HT-29 (cell line): ENCODE results near the gene DIPK1C. TPM values are rescaled to one million over a fixed set of nuclear protein-coding genes. Genes with fewer than 3 reads are reported as not detected.
A peak's percentile ranks its signal among the peaks of the same experiment; 100 is the strongest.
"Not testable (repeated sequence)": the region's sequence is repeated elsewhere in the genome, so short reads cannot be mapped to it uniquely, and the experiment has no call there.

Experiments used
- DNase-seq: peaks from one replicate; pipeline ENCODE4 v3.0.0-alpha.2; 2015; ENCODE audit warnings: low spot score
- total RNA-seq: library from RNA; depleted of rRNA; stranded (reverse); fragments of >200 nt; shearing (Covaris generic); gene quantifications from 2 replicates; pipeline ENCODE4 v1.2.3, GENCODE V29; 2014; rRNA removed

The DIPK1C gene
- 0.05 TPM in 1 of 2 replicates, not detected in the other for total RNA-seq

DNA sequence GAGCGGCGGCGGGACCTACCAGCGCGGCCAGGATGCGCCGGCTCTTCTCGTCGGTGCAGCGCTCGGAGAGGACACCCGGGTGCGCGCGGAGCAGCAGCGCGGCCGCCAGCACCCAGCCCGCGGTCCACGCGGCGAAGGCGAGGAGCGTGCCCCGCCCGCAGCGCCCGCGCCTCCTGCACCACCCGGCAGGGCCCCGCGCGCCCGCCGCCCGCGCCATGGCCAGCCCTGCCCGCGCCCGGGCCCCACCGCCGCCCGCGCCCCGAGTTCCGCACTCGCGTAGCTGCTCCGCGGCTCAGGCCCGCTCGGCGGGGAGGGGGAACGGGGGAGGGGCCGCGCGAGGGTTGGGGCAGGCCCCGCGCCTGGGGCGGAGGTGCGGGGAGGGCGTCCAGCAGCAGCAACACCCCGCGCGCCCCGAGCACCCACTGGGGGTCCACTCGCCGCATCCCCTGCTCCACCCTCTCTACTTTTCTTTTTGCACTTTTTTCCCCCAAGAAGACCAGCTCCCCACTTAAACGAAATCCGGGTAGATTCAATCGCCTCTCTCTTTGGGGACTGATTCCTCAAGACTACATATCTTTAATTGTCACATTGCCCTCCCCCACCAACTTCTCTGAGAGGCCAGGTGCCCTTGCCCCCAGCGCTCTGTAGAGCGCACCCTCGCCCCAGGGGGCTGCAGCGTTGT, at the start of gene DIPK1C:
DIPK1C (minus strand) TSS at position 266 of the 682 bp plus-strand sequence; CDS start at position 217, 49 bp downstream.
- no peak for DNase-seq

DNA sequence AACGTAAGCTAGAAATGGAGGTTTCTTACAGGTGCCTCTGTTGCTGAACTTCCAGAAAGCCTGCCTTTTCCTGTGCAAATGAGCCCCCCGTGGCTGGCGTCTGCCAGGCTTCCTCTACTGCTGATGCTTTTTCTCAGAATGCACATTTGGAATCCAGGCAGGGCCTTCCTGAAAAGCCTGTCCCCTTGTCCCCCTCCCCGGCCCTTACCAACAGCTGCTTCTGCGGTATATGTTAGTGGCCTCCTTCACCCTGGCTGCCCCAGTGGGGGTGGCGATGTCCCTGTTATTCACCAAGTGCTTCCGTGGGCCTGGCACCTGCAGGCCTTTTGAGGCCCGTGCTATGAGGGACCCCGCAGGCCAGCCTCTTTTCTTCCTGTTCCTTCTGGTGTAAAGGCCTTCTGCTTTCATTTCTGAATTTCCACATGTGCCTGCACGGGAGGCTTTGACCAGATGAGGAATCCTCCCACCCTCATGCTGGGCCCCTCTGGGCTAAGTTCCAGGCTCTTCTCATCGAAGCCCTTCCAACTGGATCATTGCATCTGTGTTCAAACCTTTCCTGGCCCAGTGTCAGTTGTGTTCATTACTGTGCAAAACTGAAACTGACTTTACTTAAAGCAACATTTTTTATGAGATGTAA, 49.5 kb upstream of the DIPK1C start:
- DNase-seq = no peak

DNA sequence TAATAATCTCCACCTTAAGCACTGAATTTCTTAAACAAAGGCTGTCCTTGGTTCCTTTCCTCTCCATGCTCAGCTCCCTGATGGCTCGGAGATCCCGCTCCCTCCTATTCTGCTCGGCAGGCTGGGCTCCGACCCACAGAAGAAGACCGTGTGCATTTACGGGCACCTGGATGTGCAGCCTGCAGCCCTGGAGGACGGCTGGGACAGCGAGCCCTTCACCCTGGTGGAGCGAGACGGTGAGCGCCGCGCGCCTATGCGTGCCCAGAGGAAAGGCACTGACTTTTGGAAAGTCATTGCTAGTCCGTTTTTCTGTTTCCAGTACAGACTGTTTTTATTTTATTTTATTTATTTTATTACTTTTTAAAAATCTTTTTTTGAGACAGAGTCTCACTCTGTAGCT, 48.7 kb upstream of the DIPK1C start:
- no peak for DNase-seq

DNA sequence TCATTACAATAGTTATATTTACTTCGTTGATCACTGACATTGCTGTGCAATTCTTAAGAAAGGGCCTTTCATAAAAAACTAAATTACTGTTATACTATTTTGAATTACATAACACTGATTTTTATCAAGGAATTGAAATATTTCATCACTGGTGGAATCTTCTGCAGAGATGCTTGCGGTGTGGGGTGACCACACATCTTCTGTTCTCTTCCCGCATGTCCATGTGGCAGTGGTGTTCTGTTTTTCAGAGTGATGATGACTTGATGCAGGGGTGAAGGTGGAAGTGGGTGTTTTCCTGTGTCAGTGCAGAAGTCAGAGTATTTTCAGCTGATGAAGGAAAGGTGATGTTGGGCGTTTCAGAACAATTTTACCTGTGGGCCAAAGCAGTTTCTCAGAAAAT, 46.0 kb upstream of the DIPK1C start:
- no peak for DNase-seq

DNA sequence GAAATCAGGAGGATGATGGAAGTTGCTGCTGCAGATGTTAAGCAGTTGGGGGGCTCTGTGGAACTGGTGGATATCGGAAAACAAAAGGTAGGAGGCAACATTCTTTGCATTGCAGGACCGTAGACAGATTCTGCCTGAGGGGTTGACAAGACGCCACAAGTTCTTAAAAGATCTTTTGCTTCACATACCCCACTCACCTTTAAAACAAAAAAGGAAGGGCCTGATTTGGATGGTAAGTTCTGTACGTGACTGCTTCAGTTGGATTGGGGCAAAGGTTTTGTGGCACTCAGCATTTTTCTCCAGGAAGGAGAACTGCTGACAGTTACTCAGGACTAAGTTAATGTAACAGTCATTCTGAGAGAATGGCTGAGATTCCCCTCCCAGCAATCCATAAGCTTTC, 44.3 kb upstream of the DIPK1C start:
- DNase-seq = no peak

DNA sequence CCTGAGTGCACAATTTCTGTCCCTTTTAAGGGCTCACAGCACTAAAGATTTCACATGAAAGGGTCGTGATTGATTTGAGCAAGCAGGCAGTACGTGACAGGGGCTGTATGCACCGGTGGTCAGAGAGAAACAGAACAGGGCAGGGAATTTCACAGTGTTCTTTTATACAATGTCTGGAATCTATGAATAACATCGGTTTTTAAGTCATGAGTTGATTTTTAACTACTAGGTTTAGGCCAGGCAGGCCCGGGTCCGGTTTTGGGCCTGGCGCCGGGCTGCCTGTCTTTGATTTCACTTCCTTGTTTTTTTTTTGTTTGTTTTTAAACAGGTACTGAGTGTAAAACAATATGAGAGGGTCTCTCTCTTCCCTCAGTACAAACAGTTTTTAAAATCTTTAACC, 43.7 kb upstream of the DIPK1C start:
- DNase-seq = not testable (repeated sequence)

DNA sequence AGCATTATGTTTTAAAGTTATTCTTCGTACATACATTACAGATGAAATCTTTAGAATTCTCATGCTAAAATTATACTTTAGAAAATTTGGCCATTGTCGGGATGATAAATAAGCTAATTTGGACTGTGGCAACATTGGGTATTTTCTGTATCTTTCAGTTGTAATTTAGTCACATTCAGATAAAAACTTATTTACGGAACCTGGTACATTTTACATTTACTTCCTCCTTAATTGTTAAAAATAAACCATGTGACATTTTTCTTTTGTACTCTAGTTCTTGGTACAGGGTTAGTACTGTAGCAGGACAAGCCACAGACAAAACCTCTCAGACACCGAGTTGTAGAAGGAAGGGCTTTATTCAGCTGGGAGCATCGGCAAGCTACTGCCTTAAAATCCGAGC, 43.3 kb upstream of the DIPK1C start:
- DNase-seq = no peak

DNA sequence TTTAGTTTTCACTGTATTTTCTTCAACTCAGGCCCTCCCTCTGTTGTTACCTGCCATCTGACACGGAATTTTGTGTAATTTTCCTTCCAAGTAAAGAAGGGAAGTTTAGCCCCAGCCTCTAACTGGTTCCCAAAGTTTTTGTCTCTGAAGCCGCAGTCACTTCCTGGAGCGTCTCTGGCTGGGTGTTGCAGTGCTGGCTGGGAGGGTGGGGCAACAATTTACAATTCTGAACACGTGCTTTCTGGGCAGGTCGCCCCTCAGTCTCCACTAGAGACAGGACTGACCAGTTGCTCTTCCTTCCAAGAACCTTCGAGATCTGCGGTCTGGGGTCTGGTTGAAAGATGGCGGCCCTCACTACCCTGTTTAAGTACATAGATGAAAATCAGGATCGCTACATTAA, 42.5 kb upstream of the DIPK1C start:
- DNase-seq = peak; percentile 37

DNA sequence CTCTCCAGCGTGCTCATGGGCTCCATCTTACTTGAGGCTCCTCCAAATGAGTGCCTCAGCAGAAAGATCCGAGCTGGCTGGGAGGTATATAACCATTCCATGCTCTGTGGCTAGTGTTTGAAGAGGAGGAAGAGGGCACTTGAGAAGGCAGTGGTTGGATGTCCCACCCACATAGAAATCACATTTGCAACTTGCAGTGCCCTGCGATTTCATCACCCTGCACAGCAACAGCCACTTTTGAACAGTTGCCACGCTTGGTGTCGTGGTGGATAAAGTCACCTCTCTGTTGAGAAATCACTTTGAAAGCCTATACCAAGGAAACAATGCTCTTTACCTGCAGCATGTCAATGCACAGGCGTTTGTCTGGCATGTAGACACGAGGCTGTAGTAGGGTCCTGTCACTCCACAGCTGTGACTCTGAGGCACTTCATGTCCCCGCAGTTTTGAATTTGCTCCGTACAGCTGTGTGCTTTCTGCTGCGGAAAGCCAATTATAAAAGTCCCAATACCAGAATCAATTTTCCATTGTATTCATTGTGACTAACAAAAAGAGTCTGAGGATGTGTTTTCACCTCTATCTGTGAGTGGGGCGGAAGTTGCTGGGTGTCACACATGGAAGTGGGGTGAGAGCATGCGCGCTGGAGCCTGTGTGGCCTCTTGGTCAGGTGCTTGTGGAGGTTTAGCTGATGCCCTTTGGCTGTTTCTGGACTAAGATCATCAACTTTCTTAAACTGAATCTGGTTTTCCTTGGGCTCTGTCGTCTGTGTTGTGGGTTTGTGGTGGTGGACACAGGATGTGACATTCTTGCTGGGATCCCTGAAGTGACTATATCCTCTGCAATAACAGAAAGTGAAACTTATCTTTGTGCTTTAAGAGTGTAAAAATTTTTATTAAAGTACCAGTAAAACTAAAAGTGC, 41.9 kb upstream of the DIPK1C start:
- no peak for DNase-seq

DNA sequence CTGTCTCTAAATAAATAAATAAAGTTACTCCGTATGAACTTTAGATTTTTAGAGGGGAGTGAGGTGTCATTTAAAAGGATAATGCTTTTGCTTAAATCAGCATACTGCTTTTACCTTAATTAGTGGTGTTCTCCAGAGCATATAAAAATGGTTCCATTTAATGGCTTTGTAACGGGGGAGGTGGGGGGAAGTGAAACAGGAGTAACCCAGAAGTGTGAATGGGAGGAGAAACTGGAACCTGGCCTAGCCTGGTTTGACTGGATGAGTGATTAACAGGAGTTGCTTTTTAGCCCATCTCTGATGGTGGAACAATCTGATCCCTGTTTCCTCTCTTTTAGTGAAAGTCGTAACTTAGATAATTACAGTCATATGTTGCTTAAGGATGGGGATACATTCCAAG, 40.7 kb upstream of the DIPK1C start:
- no peak for DNase-seq

DNA sequence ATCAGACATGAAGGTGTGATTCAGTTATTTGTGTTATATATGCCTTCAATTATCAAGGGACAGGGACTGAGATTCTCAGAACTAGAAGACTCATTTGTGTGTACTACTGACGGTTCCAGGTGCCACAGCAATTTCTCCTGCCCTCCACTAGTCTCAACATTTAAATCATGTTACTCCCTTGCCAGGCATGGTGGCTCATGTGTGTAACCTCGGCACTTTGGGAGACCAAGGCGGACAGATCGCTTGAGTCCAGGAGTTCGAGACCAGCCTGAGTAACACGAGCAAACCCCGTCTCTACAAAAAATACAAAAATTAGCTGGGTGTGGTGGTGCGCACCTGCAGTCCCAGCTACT, 40.2 kb upstream of the DIPK1C start:
- DNase-seq = no peak

DNA sequence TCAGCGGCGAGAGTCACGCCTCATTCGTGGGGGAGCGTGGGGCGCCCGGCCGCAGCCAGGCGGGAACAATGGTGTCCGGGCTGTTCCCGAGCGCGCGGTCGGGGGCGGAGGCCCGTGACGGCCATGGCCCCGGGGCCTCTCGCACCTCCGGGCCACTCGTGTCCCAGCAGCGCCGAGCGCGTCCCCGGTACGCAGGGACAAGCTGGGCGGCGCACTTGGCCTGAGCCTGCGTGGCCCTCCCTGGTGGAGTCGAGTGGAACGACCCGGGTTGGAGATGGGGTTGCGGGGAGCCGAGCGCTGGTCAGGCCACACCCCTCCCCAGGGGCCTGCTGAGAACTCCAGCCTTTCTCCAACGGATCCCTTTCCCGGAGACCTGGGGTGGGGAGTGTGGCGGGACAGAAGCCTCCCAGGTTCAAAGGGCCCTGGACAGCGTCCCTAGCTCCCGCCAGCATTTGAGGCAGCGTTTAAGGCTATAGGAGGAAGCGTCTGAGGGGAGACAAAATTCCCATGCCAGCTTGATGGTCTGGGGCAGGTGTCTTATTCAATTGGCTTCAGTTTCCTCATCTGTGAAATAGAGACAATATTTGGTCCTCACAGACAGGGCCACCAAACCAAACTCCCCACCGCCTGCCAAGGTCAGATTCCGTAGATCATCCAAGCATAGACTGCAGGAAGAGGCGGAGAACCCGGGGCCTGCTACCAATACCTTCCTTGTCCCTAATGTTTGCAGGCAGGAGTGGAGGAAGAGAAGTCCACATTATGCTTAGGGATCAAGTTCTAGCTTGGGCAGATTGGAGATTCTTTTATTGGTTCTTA, 39.6 kb upstream of the DIPK1C start:
- DNase-seq = peak; percentile 58

DNA sequence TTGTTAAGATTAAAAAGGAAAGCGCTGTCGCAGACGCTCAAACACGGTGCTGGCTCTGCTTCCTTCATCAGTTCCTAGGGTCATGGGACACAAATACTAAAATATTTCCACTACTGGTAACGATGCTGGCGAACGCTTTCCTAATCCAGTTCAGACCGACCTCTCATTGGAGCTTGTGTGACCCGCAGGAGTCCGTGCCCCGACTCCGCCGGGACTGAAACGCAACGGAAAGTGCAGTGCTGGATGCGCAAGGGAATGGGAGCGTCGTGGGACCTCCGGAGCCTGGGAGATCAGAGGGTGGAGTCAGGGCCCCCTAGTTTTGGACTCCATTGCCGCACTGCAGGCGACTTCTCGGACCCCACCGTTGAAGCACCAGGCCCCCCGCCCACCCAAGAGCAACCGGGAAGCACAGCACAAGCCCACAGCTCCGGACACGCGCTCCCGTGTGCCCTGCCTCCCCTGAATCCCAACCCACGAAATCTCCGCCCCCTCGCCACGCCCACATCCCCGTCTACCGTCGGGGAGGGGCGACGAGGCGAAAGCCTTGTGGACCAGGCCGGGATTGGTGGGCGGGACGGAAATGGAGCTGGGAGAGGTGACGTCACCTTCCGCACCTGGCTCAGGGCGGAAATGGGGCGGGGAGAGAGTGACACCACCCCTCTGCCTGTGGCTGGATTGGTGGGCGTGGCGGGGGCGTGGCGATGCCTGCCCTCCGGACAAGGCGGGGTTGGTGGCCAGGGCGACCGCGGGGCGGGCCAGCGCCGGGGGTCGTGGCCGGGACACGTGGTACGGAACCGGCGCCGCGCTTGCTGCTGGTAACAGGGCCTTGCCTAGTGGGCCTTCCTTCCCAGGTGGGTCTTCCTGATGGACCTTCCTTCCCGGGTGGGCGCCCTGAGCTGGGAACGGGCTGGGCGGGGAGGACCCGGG, 38.7 kb upstream of the DIPK1C start, which contains the start of gene CNDP2:
CNDP2 (plus strand) TSS at position 783 of the 927 bp plus-strand sequence. CDS start 3,611 bp downstream, outside the sequence.
- peak; percentile 97 for DNase-seq

DNA sequence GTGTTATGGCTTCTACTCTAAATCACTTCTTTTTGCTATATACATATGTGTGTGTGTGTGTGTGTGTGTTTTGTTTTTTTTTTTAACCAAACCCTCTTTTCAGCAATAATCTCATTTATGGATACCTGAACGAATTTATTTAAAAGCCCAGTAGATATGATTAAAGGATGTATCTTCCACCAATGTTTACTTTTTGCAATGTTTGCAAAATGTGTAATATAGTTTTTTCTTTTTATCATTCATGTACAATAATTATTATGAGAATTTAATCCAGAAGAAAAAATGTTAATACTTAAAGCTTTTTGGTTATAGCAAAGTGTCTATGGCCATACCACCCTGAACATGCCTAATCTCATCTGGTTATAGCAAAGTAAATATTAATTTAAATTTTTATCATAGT, 37.4 kb upstream of the DIPK1C start:
- no peak for DNase-seq

DNA sequence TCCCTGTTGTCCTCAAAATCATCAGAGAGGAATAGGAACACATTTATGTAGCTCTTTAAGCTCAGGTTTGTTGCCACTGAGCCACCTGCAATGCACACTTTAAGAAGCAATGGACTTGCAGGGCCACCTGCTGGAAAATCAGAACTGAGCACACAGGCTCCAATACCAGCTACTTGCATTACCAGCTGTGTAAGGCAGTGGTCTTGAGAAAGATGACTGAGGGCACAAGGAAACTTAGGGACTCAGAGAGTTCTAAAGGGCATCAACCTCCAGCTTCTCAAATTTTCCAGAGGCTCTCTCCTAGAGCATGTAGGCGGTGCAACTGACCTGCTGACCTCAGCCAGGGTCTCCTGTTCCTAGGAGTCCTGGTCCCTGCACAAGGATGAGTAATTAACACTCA, 36.6 kb upstream of the DIPK1C start:
- peak; percentile 63 for DNase-seq

DNA sequence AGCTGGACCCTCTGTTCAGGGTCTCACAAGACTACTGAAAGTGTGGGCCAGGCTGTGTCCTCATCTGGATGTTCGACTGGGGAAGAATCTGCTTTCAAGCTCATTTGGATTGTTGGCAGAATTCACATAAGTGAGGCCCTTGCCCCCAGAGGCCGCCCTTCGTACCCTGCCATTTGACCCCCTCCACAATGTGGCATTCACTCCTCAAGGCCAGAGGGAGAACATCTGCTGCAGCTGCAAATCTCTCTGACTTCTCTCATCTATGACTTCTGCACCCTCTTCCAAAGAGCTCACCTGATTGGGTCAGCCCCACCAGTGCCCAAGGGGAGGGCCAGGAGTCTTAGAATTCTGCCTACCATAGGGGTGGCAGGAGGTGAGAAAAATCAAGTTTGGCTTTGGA, 35.2 kb upstream of the DIPK1C start:
- no peak for DNase-seq

DNA sequence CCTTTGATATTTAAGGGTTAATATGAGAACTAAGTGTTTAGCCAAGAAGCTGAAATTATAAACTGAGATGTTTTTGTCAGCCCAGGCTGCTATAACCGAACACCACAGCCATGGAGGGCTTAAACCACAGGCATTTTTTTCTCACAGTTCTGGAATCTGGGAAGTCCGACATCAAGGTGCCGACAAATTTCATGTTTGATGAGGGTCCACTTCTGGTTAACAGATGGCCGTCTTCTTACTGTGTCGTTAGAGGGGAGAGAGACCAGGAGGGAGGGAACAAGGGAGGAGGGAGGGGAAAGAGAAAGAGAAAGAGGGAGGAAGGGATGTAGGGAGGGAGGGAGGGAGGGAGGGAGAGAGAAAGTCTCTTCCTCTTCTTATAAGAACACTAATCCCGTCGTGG, 32.6 kb upstream of the DIPK1C start:
- no peak for DNase-seq

DNA sequence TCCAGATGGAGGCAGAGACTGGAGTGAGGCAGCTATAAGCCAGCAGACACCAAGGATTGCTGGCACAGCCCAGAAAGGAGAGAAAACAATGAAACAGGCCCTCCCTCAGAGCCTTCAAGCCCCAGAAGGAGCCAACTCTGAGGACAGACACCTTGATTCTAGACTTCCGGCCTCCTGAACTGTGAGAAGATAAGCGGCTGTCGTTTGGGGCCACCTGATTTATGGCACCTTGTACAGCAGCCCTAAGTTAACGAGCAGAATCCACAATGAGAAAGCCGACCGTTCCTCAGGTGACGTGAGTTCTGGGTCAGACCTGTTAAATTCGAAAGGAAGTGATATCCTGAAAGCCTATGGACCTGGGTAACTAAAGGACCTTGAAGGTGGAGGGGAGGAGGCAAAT, 31.8 kb upstream of the DIPK1C start:
- no peak for DNase-seq

DNA sequence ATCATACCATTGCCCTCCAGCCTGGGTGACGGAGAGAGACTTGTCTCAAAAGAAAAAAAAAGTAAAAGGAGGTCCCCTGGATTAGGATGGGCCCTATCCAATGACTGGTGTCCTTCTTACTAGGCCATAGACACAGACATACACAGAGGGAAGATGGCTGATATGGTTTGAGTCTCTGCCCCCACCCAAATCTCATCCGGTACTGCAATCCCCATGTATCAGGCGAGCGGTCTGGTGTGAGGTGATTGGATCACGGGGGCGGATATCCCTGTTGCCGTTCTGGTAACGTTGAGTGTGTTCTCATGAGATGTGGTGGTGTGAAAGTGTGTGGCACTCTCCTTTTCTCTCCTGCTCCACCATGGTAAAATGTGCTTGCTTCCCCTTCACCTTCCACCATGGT, 31.2 kb upstream of the DIPK1C start:
- DNase-seq = no peak

DNA sequence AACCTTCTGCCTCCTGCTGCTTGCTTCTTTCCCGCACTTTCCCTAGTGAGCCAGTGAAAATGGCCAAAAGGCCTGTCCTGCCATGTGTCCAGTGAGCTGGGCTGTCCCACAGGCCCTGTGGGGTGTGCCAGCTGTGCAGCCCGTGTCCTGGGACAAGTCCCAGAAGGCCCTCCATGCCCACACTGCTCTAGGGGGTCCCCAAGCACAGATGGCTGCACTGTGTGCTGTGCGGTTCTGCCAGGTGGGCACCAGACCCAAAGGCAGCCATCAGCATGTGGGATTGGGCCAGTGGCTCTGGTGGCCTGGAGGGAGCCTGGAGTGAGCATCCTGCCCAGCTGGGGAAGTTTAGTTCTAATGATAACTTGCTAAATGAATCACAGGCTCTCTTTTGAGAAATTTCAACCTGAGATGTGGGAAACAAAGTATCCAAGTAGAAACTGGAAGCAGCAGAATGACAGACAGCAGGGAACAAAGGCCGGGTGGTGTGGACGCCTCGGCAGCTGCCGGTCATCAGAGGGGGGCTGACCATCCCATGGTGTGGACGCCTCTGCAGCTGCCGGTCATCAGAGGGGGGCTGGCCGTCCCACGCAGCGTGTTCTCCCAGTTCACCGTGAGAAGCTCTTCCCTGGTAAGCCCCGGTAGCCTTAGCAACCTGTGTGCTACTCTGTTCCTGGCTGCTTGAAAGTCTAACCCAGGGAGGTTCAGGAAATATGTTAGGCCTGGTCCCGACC, 29.2 kb upstream of the DIPK1C start:
- no peak for DNase-seq
